Ascending aorta (tissue), 2 donors: ENCODE data around the gene KCNQ1. TPM values are rescaled to one million over a fixed set of nuclear protein-coding genes. Genes with fewer than 3 reads are reported as not detected.

Experiments used
- DNase-seq, 2 donors: peaks; one replicate each; pipeline ENCODE4 v3.0.0-alpha.2; 2019; ENCODE audit warnings: low spot score in 2 of 2
- H3K27ac ChIP-seq, 2 donors: fragments of 200-600 bp; sonication (generic); one replicate each; pipeline ENCODE4 v1.5.1; 2016 to 2017; ENCODE audit warnings: mild to moderate bottlenecking in 1 of 2
- H3K27me3 ChIP-seq: fragments of 200-600 bp; sonication (generic); one replicate; pipeline ENCODE4 v1.5.1; 2017
- H3K36me3 ChIP-seq, 2 donors: fragments of 200-600 bp; sonication (generic); one replicate each; pipeline ENCODE4 v1.5.1; 2016
- H3K4me1 ChIP-seq, 2 donors: fragments of 200-600 bp; sonication (generic); one replicate each; pipeline ENCODE4 v1.5.1; 2016 to 2017; ENCODE audit warnings: mild to moderate bottlenecking in 1 of 2
- H3K4me3 ChIP-seq, 2 donors: fragments of 200-600 bp; sonication (generic); one replicate each; pipeline ENCODE4 v1.5.1; 2016 to 2017; ENCODE audit warnings: mild to moderate bottlenecking in 1 of 2
- H3K9me3 ChIP-seq, 2 donors: fragments of 200-600 bp; sonication (generic); one replicate each; pipeline ENCODE4 v1.5.1; 2016
- intact Hi-C: fragments of 100-400 bp; cut with DNase I; formaldehyde crosslinking; loops from one replicate; pipeline ENCODE4 v1.15.1; 2023
- total RNA-seq: library from RNA; depleted of rRNA; stranded (reverse); fragments of >200 nt; gene quantifications from one replicate; pipeline ENCODE4 v1.1.0, GENCODE V29; 2016
- TF ChIP-seq, protein P1 (sequence below), 3 experiments: fragments of 200-600 bp in 2 of 3; fragments of 450-650 bp in 1 of 3; sonication (generic) in 2 of 3; IDR thresholded peaks; one replicate each; pipeline ENCODE4 v1.5.1; 2016 to 2019; ENCODE audit warnings: antibody characterized with exemption in 3 of 3, mild to moderate bottlenecking in 1 of 3, moderate library complexity in 1 of 3

Gene KCNQ1
- total RNA-seq, 1 donor from 2014 or later = 2.3 TPM

DNA sequence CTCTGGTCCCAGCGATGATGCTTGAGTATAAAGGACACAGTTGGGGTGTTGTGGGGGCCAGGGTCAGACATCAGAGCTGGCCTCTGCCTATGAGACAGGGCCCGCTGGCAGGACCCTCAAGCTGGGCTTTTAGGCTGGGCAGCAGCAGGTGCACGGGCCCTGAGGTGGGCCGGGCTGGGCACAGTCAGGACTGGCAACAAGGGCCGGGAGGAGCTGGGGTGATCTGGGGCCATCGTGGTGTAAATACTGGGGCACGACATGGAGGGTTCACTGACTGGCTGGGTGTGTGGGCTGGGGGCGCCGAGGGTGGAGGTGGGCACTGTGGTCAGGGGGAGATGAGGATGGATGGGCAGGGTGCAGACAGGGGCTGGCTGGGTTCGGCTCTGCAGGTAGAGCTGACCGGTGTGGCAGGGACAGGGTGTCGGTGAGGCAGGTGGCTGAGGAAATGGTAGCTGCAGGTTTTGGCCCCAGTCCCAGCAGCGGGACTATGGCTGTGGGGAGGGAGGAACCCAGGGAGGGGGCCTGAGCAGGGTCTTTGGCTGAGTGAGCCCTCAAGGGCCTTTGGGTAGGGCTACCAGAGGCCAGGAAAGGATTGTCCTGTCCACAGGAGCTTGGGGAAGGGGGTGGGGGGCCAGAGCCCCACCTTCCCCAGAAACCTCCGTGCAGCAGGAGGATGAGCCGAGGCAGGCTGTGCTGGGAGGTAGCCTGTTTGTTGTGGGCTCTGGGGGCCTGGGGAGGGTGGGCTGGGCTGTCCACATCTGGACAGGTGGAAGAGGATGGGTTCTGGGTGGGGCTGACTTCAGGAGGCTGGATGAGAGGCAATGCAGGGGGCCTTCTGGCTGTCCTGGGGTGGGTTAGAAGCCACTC is 81.4 kb downstream of the KCNQ1 start:
- no peaks in the 10 kb centered on the region for H3K9me3 ChIP-seq
- intact Hi-C loops = no loop called here
- no peaks in the 10 kb centered on the region for H3K27me3 ChIP-seq
- no peaks in the 10 kb centered on the region for H3K36me3 ChIP-seq
- no peaks in the 10 kb centered on the region for H3K4me1 ChIP-seq
- TF ChIP-seq, protein P1, sequence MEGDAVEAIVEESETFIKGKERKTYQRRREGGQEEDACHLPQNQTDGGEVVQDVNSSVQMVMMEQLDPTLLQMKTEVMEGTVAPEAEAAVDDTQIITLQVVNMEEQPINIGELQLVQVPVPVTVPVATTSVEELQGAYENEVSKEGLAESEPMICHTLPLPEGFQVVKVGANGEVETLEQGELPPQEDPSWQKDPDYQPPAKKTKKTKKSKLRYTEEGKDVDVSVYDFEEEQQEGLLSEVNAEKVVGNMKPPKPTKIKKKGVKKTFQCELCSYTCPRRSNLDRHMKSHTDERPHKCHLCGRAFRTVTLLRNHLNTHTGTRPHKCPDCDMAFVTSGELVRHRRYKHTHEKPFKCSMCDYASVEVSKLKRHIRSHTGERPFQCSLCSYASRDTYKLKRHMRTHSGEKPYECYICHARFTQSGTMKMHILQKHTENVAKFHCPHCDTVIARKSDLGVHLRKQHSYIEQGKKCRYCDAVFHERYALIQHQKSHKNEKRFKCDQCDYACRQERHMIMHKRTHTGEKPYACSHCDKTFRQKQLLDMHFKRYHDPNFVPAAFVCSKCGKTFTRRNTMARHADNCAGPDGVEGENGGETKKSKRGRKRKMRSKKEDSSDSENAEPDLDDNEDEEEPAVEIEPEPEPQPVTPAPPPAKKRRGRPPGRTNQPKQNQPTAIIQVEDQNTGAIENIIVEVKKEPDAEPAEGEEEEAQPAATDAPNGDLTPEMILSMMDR (IDR thresholded peaks at IDR 0.05) = no peak
- H3K27ac ChIP-seq = no peak overlapping the region
- no peak overlapping the region for H3K4me3 ChIP-seq
- peak; percentile 3 to 53 for DNase-seq

DNA sequence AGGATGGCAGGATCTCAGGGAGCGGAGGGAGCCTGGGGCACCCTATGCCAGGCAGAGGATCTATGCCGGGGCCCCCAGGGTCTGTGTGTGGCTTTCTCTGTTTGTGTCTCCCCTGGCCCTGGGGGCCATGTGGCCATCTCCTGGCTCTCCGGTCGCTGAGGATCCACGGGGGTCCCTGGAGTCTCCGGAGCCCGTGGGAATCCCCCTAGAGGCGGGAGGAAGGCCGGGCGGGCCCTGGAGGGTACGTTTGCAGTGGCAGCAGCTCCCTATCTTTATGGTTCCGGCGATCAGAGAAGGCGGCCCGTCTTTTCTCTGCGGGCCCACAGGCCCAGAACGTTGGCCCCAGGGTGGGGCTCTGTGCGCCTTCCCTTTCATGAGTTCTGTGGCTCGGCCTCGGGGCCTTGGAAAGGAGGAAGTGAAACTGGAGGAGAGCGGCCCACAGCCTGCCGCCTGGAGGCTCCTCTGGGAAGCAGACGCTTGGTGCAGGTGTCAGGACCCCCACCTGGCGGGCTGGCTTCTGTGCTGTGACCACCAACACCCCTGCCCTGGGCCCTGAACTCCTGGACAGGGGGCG is 82.1 kb downstream of the KCNQ1 start:
- no peaks in the 10 kb centered on the region for H3K9me3 ChIP-seq
- DNase-seq = peak; percentile 13 to 68
- H3K36me3 ChIP-seq = no peaks in the 10 kb centered on the region
- TF ChIP-seq, protein P1 (IDR thresholded peaks at IDR 0.05) = no peak
- no peaks in the 10 kb centered on the region for H3K4me1 ChIP-seq
- intact Hi-C loops = no loop called here
- H3K27ac ChIP-seq = no peak overlapping the region
- H3K27me3 ChIP-seq = no peaks in the 10 kb centered on the region
- H3K4me3 ChIP-seq = no peak overlapping the region

DNA sequence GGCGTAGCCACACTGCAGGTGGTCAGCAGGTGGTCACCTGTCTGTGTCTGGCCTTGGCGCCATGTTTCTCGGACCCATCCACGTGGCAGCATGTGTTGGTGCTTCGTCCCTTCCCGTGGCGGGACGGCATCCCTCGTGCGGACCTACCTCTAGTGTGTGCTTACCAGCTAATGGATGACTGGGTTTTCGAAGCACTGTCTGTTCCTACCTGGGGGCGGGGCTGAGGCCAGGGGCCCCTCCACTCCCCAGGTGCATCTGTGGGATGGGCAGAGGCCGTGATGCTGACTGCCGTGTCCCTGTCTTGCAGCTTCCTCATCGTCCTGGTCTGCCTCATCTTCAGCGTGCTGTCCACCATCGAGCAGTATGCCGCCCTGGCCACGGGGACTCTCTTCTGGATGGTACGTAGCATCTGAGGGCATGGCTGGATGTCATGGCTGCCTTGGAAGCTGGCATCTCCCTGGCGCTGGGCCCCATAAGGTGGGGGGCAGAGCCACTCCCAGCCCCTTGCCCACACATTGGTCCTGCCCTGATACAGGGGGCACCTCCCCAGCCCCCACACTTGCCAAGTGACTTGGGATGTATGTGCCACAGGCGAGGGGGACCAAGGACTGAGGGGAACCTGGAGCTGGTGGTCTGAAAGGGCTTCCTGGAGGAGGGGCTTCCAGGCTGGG is 82.9 kb downstream of the KCNQ1 start:
- no peaks in the 10 kb centered on the region for H3K9me3 ChIP-seq

DNA sequence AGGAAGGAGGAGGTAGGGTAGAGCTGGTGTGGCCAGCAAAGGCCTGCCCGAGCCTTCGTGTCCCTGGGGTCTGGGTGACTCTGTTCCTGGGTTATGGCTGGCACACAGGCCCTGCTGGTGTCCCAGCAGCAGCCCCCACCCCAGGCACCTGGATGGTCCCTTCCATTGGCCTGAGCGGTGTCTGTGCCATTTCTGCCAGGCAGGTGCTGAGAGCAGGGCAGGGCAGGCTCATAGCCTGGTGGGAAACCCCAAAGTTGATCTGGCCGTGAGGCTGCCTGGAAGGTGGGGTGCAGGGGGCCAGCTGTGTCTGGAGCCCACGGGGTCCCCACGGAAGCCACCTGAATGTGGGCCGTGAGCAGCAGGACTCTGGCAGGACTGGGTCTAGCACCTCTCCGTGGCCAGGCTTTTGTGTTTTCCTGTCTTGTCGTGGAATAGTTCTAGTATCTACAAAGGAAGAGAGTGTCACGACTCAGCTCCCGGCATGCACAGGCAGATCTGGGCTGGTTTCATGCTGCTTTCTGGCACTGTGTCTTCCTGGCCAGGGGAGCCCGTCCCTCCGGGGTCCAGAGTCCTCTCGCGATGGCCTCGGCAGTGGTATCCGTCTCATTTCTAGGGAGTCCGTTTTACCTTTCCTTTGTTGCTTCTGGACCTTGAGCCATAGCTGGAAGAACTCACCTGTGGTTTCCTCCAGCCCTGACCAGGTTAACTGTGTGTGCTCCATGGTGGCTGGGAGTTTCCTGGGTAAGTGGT is 83.7 kb downstream of the KCNQ1 start:
- DNase-seq = peak in 1 of 2 donors; percentile 56
- Histone ChIP-seq H3K4me1 (peaks cover 0 to 3% of the 10 kb centered on the region in 2 donors), H3K36me3 (no peaks in the 10 kb centered on the region), H3K4me3 (no peak overlapping the region), H3K27ac (no peak overlapping the region), H3K27me3 (no peaks in the 10 kb centered on the region), H3K9me3 (no peaks in the 10 kb centered on the region)
- TF ChIP-seq, protein P1 (IDR thresholded peaks at IDR 0.05) = no peak
- intact Hi-C loops = no loop called here

More for the DNA sequence above, 82.9 kb downstream of the KCNQ1 start:
- no peaks in the 10 kb centered on the region for H3K4me1 ChIP-seq
- H3K27ac ChIP-seq = no peak overlapping the region
- no peaks in the 10 kb centered on the region for H3K27me3 ChIP-seq
- intact Hi-C loops = no loop called here
- peak; percentile 7 to 57 for DNase-seq
- no peak overlapping the region for H3K4me3 ChIP-seq
- no peaks in the 10 kb centered on the region for H3K36me3 ChIP-seq
- TF ChIP-seq, protein P1 (IDR thresholded peaks at IDR 0.05) = no peak

DNA sequence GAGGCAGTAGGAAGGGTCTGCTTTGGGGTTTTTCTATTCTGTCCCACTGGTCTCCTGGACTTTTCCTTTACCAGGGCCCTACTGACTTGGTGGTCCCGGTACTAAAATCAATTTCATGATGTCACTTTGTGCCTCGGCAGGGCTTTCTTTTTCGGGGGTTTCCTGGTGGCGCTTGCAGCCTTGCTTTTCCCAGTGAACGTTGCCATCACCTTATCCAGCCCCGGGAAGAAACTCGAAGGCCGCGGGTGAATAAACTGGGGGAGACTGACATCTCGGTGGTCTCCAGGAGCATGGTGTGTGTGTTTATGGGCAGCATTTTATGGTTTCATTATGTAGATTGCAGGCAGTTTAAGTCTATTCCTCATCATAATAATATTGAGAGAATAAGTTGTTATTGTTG is 84.4 kb downstream of the KCNQ1 start:
- Histone ChIP-seq H3K36me3 (no peaks in the 10 kb centered on the region), H3K4me3 (no peak overlapping the region), H3K9me3 (no peaks in the 10 kb centered on the region), H3K4me1 (peaks cover 0 to 3% of the 10 kb centered on the region in 2 donors), H3K27me3 (no peaks in the 10 kb centered on the region), H3K27ac (no peak overlapping the region)
- intact Hi-C loops = no loop called here
- DNase-seq = no peak
- TF ChIP-seq, protein P1 (IDR thresholded peaks at IDR 0.05) = no peak
